SK-N-SH (cell line): Measurements from ENCODE around the gene PSAT1. TPM values are rescaled to one million over a fixed set of nuclear protein-coding genes. Genes with fewer than 3 reads are reported as not detected.

Experiments used
- CTCF ChIA-PET: fragments of 300-600, 350-600 bp; formaldehyde crosslinking; extraction: SDS; loops from one replicate; lab custom pipeline; 2021; lab: Yijun Ruan, JAX
- POLR2A ChIA-PET: fragments of 350-600 bp; sonication (Branson Sonifier 250); formaldehyde crosslinking; extraction: SDS; loops from one replicate; lab custom pipeline; 2020; ENCODE audit warnings: antibody characterized with exemption, inconsistent platforms; lab: Yijun Ruan, JAX
- DNase-seq: peaks from one replicate; pipeline ENCODE4 v3.0.0; 2012
- H2AFZ ChIP-seq: fragments of 200-600 bp; sonication (generic); 2 replicates; pipeline ENCODE4 v1.8.1; 2016; ENCODE audit warnings: antibody characterized with exemption, mild to moderate bottlenecking, low read depth
- H3F3A ChIP-seq: fragments of 200-600 bp; sonication (generic); replicated peaks from 2 replicates; pipeline ENCODE3; 2016; ENCODE audit warnings: antibody characterized with exemption, mild to moderate bottlenecking; ENCODE audit not compliant: insufficient read depth
- H3K27ac ChIP-seq, 2 experiments: fragments of 200-500 bp in 1 of 2; fragments of 200-600 bp in 1 of 2; sonication (Bioruptor generic) in 1 of 2; sonication (generic), shearing (Covaris generic) in 1 of 2; 2 replicates each; pipeline versions ENCODE4 v1.5.1 to v1.6.1; 2014 to 2016; ENCODE audit warnings: low read depth in 2 of 2, inconsistent platforms in 1 of 2, low read length in 1 of 2, mild to moderate bottlenecking in 1 of 2, mixed read lengths in 1 of 2
- H3K27me3 ChIP-seq: fragments of 200-600 bp; sonication (generic), shearing (Covaris generic); 2 replicates; pipeline ENCODE4 v1.6.1; 2016; ENCODE audit warnings: mixed run types; ENCODE audit not compliant: insufficient read depth
- H3K36me3 ChIP-seq, 2 experiments: fragments of 200-500 bp in 1 of 2; fragments of 200-600 bp in 1 of 2; sonication (Bioruptor generic) in 1 of 2; sonication (generic) in 1 of 2; replicated peaks in 1 of 2; 2 replicates each; pipeline versions ENCODE3 to v1.5.1; 2014 to 2016; ENCODE audit warnings: low read length in 1 of 2, mild to moderate bottlenecking in 1 of 2; ENCODE audit not compliant: insufficient read depth in 2 of 2, control insufficient read depth in 1 of 2
- H3K4me1 ChIP-seq, 2 experiments: fragments of 200-500 bp in 1 of 2; fragments of 200-600 bp in 1 of 2; sonication (Bioruptor generic) in 1 of 2; sonication (generic), shearing (Covaris generic) in 1 of 2; 2 replicates each; pipeline versions ENCODE4 v1.5.1 to v1.6.1; 2014 to 2016; ENCODE audit warnings: low read depth in 1 of 2, low read length in 1 of 2, mixed run types in 1 of 2; ENCODE audit not compliant: insufficient read depth in 2 of 2, control insufficient read depth in 1 of 2
- H3K4me2 ChIP-seq: fragments of 200-600 bp; sonication (generic), shearing (Covaris generic); 2 replicates; pipeline ENCODE4 v1.6.1; 2017; ENCODE audit warnings: mixed run types
- H3K4me3 ChIP-seq, 2 experiments: fragments of 200-500 bp in 1 of 2; fragments of 200-600 bp in 1 of 2; sonication (Bioruptor generic) in 1 of 2; sonication (generic), shearing (Covaris generic) in 1 of 2; 2 replicates each; pipeline versions ENCODE4 v1.5.1 to v1.8.1; 2014 to 2016; ENCODE audit warnings: low read depth in 2 of 2, inconsistent platforms in 1 of 2, low read length in 1 of 2, mild to moderate bottlenecking in 1 of 2, mixed read lengths in 1 of 2, moderate library complexity in 1 of 2
- H3K79me2 ChIP-seq: fragments of 200-600 bp; sonication (generic); 2 replicates; pipeline ENCODE4 v1.8.1; 2017; ENCODE audit warnings: mild to moderate bottlenecking; ENCODE audit not compliant: insufficient read depth
- H3K9ac ChIP-seq: fragments of 200-600 bp; sonication (generic); 2 replicates; pipeline ENCODE4 v1.6.1; 2017; ENCODE audit warnings: mixed run types
- H3K9me2 ChIP-seq: fragments of 200-600 bp; sonication (generic); 2 replicates; pipeline ENCODE4 v1.6.1; 2017; ENCODE audit warnings: mixed run types
- H3K9me3 ChIP-seq: fragments of 200-600 bp; sonication (generic); 2 replicates; pipeline ENCODE4 v1.6.1; 2017; ENCODE audit warnings: mixed run types, mild to moderate bottlenecking, moderate library complexity
- H4K20me1 ChIP-seq: fragments of 200-600 bp; sonication (generic); 2 replicates; pipeline ENCODE4 v1.6.1; 2017; ENCODE audit warnings: mild to moderate bottlenecking, mixed run types; ENCODE audit not compliant: insufficient read depth
- CHD2 ChIP-seq: fragments of 150-350 bp; IDR thresholded peaks from 2 replicates; pipeline ENCODE4 v1.6.1; 2018; ENCODE audit warnings: low read length; ENCODE audit not compliant: partially characterized antibody
- EP300 ChIP-seq, 2 experiments: IDR thresholded peaks; 2 replicates each; pipeline versions ENCODE4 v1.4.0 to v1.6.1; 2012; ENCODE audit warnings: borderline replicate concordance in 1 of 2, low read depth in 1 of 2, low read length in 1 of 2
- EZH2phosphoT487 ChIP-seq: fragments of 200-600 bp; sonication (generic); IDR thresholded peaks from 2 replicates; pipeline ENCODE4 v1.6.1; 2017; ENCODE audit warnings: low read depth, mixed run types, mild to moderate bottlenecking, antibody characterized with exemption, moderate library complexity, borderline replicate concordance
- FOSL2 ChIP-seq: IDR thresholded peaks from 2 replicates; pipeline ENCODE4 v1.4.0; 2012; ENCODE audit warnings: low read depth, mild to moderate bottlenecking, moderate library complexity, borderline replicate concordance
- FOXJ3 ChIP-seq: sonication (generic); formaldehyde crosslinking; IDR thresholded peaks from 2 replicates; pipeline ENCODE4 v1.5.1; 2020; ENCODE audit warnings: mild to moderate bottlenecking, missing genetic modification reagents
- FOXM1 ChIP-seq: IDR thresholded peaks from 2 replicates; pipeline ENCODE4 v1.4.0; 2012; ENCODE audit warnings: low read depth, mild to moderate bottlenecking
- GATA2 ChIP-seq: sonication (generic); formaldehyde crosslinking; IDR thresholded peaks from 2 replicates; pipeline ENCODE4 v1.5.0; 2020; ENCODE audit warnings: mild to moderate bottlenecking, missing genetic modification reagents
- JUND ChIP-seq: IDR thresholded peaks from 2 replicates; pipeline ENCODE4 v1.4.0; 2012
- NFIC ChIP-seq: IDR thresholded peaks from 2 replicates; pipeline ENCODE4 v1.4.0; 2012; ENCODE audit warnings: borderline replicate concordance
- RFX5 ChIP-seq: IDR thresholded peaks from 2 replicates; pipeline ENCODE4 v1.6.1; 2012; ENCODE audit warnings: mild to moderate bottlenecking, improper control_type of control experiment, low read length
- RXRA ChIP-seq: IDR thresholded peaks from 2 replicates; pipeline ENCODE4 v1.4.0; 2012; ENCODE audit warnings: low read depth, mild to moderate bottlenecking, borderline replicate concordance
- TAF1 ChIP-seq: IDR thresholded peaks from 2 replicates; pipeline ENCODE4 v1.6.1; 2012; ENCODE audit warnings: low read depth, mild to moderate bottlenecking, low read length, moderate library complexity, borderline replicate concordance
- TCF12 ChIP-seq: IDR thresholded peaks from 2 replicates; pipeline ENCODE4 v1.4.0; 2012
- TEAD4 ChIP-seq: IDR thresholded peaks from 2 replicates; pipeline ENCODE4 v1.4.0; 2012; ENCODE audit warnings: mild to moderate bottlenecking, borderline replicate concordance; ENCODE audit not compliant: insufficient read depth
- WGBS: methylation state at CpG from one replicate; pipeline ENCODE4 v1.1.6; 2017; ENCODE audit warnings: low lambda C conversion rate; 5-methylcytosine and 5-hydroxymethylcytosine counted together
- polyA plus RNA-seq, 3 experiments: library from polyadenylated mRNA; depleted of rRNA; stranded (reverse); fragments of >200 nt; gene quantifications; 2 replicates each; pipeline ENCODE4 v1.2.3, GENCODE V29; 2012
- TF ChIP-seq, protein P1 (sequence below): fragments of 150-350 bp; IDR thresholded peaks from 2 replicates; pipeline ENCODE4 v1.6.1; 2016; ENCODE audit warnings: mild to moderate bottlenecking, low read depth, low read length
- TF ChIP-seq, protein P2 (sequence below): IDR thresholded peaks from 2 replicates; pipeline ENCODE4; 2012

PSAT1 gene
- polyA plus RNA-seq, 1 of the 3 experiments (the other 2 are of a cell fraction) = 37.0 TPM

GRCh38 chr9:78316166-78316892, 19.4 kb downstream of the PSAT1 start:
- Histone ChIP-seq H3K4me1 (peaks cover 0 to 21% of the 10 kb centered on the region in 2 experiments; a peak in 1 of 4 replicates), H3K9me3 (no peaks in the 10 kb centered on the region), H3K4me2 (no peak overlapping the region), H3K9ac (no peak overlapping the region), H3F3A (no peaks in the 10 kb centered on the region), H3K36me3 (peaks cover 12 to 32% of the 10 kb centered on the region in 2 experiments), H3K79me2 (no peaks in the 10 kb centered on the region), H2AFZ (no peak overlapping the region), H3K9me2 (no peaks in the 10 kb centered on the region), H3K4me3 (no peak overlapping the region), H3K27me3 (no peaks in the 10 kb centered on the region), H4K20me1 (no peaks in the 10 kb centered on the region), H3K27ac (no peak overlapping the region; a peak in 1 of 4 replicates)
- WGBS = 95% methylated on average over 11 of the region's 11 CpGs
- no peak for TF ChIP-seq RXRA
- TF ChIP-seq FOXJ3 (CRISPR knock-in tag) = no peak
- no peak for TF ChIP-seq CHD2
- TF ChIP-seq NFIC = no peak
- TF ChIP-seq JUND = no peak
- TF ChIP-seq FOXM1 = no peak
- TF ChIP-seq EZH2phosphoT487 = no peak
- TF ChIP-seq RFX5 = no peak
- no peak for TF ChIP-seq FOSL2
- TF ChIP-seq TAF1 = no peak
- no peak for TF ChIP-seq TEAD4
- TF ChIP-seq GATA2 = no peak
- TF ChIP-seq, protein P1, sequence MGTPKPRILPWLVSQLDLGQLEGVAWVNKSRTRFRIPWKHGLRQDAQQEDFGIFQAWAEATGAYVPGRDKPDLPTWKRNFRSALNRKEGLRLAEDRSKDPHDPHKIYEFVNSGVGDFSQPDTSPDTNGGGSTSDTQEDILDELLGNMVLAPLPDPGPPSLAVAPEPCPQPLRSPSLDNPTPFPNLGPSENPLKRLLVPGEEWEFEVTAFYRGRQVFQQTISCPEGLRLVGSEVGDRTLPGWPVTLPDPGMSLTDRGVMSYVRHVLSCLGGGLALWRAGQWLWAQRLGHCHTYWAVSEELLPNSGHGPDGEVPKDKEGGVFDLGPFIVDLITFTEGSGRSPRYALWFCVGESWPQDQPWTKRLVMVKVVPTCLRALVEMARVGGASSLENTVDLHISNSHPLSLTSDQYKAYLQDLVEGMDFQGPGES = no peak
- TF ChIP-seq, protein P2, sequence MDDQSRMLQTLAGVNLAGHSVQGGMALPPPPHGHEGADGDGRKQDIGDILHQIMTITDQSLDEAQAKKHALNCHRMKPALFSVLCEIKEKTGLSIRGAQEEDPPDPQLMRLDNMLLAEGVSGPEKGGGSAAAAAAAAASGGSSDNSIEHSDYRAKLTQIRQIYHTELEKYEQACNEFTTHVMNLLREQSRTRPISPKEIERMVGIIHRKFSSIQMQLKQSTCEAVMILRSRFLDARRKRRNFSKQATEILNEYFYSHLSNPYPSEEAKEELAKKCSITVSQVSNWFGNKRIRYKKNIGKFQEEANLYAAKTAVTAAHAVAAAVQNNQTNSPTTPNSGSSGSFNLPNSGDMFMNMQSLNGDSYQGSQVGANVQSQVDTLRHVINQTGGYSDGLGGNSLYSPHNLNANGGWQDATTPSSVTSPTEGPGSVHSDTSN = no peak
- TF ChIP-seq EP300 (IDR thresholded peaks at IDR 0.05; ENCODE audit: borderline replicate concordance in 1 of 2, low read depth in 1 of 2, low read length in 1 of 2) = no peak
- no peak for TF ChIP-seq TCF12
- ChIA-PET CTCF (interaction anchor here (1.1 to 2.0 kb wide), 3 partner anchors 18 to 53 kb away, joined by 3 to 8 read pairs (median 3); no protein-coding TSS in a partner anchor), POLR2A (interaction anchor here (0.9 to 1.1 kb wide), 3 partner anchors 13 to 20 kb away, joined by 4 read pairs; partner anchors contain the start of gene PSAT1)
- DNase-seq = no peak
